Vagina (tissue), 2 donors: ENCODE data around the gene TMEM63B. TPM values are rescaled to one million over a fixed set of nuclear protein-coding genes. Genes with fewer than 3 reads are reported as not detected.

Source experiments
- DNase-seq, 2 donors: peaks; one replicate each; pipeline ENCODE4 v3.0.0-alpha.2; 2017; ENCODE audit errors: extremely low spot score in 2 of 2
- H3K27ac ChIP-seq: fragments of 200-600 bp; sonication (generic); one replicate; pipeline ENCODE4 v1.5.1; 2019
- H3K27me3 ChIP-seq: fragments of 200-600 bp; sonication (generic); one replicate; pipeline ENCODE4 v1.5.1; 2019
- H3K36me3 ChIP-seq, 2 donors: fragments of 200-600 bp; sonication (generic); one replicate each; pipeline ENCODE4 v1.5.1; 2017 to 2019
- H3K4me1 ChIP-seq: fragments of 200-600 bp; sonication (generic); one replicate; pipeline ENCODE4 v1.5.1; 2019
- H3K4me3 ChIP-seq, 2 donors: fragments of 200-600 bp; sonication (generic); 1 replicate in 1 of 2; 2 replicates in 1 of 2; pipeline ENCODE4 v1.5.1; 2016 to 2019
- H3K9me3 ChIP-seq: fragments of 200-600 bp; sonication (generic); one replicate; pipeline ENCODE4 v1.5.1; 2019
- CTCF ChIP-seq, 3 experiments: fragments of 450-650 bp in 2 of 3; fragments of 200-600 bp in 1 of 3; sonication (generic) in 1 of 3; IDR thresholded peaks; one replicate each; pipeline ENCODE4 v1.5.1; 2017 to 2019; ENCODE audit warnings: antibody characterized with exemption in 3 of 3, mild to moderate bottlenecking in 2 of 3, moderate library complexity in 2 of 3
- POLR2A ChIP-seq, 2 donors: fragments of 450-650 bp; IDR thresholded peaks; one replicate each; pipeline ENCODE4 v1.6.1; 2017; ENCODE audit warnings: antibody characterized with exemption in 2 of 2, mild to moderate bottlenecking in 2 of 2, moderate library complexity in 2 of 2
- POLR2AphosphoS5 ChIP-seq, 2 donors: sonication (generic); formaldehyde crosslinking; IDR thresholded peaks; one replicate each; pipeline ENCODE4 v1.9.0; 2017; ENCODE audit warnings: antibody characterized with exemption in 2 of 2, mild to moderate bottlenecking in 2 of 2, low read depth in 1 of 2; ENCODE audit not compliant: insufficient read depth in 1 of 2
- intact Hi-C: fragments of 100-400 bp; cut with DNase I; formaldehyde crosslinking; loops from one replicate; pipeline ENCODE4 v1.15.1; 2023
- total RNA-seq: library from RNA; depleted of rRNA; stranded (reverse); fragments of >200 nt; gene quantifications from one replicate; pipeline ENCODE4 v1.2.3, GENCODE V29; 2016

The TMEM63B gene
- total RNA-seq, 1 donor from 2014 or later = 32.4 TPM

GRCh38 chr6:44117397-44118128 lies 9.8 kb upstream of the TMEM63B start:
- Histone ChIP-seq H3K4me3 (no peak overlapping the region), H3K36me3 (peaks cover 0 to 19% of the 10 kb centered on the region in 2 donors), H3K4me1 (peaks cover 68% of the 10 kb centered on the region), H3K27me3 (no peaks in the 10 kb centered on the region), H3K9me3 (no peaks in the 10 kb centered on the region), H3K27ac (peak overlapping the region; percentile 58)
- DNase-seq = no peak
- intact Hi-C loops = no loop called here
- no peak for TF ChIP-seq POLR2A (IDR thresholded peaks at IDR 0.05)
- no peak for TF ChIP-seq POLR2AphosphoS5 (IDR thresholded peaks at IDR 0.05; ENCODE audit: insufficient read depth in 1 of 2, low read depth in 1 of 2)

DNA sequence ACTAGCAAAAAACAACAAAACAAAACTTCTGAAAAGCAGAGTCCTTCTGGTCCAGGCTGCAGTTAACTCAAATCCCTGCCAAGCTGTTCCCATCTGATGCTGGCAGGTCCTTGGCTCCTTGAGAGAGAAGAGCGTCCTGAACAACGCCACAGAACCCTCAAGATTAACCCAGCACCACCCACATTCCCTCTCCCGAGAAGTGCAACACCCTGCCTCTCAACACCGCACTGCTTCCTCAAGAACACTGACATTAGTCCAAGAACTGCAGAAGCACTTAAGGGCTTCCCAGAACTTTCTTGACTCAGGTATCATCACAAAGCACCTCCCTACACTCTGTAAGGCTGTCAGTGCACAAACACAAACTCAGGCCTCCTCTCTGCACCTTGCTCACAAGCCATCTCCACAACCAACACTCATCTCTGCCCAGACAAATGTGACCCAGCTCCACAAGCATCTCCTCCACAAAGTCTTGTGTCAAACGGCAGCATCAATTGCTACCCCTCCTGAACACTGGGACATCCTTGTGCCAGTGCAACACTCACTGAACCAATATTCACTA lies 7.6 kb upstream of the TMEM63B start:
- TF ChIP-seq POLR2A (IDR thresholded peaks at IDR 0.05) = no peak
- TF ChIP-seq CTCF (IDR thresholded peaks at IDR 0.05) = no peak
- TF ChIP-seq POLR2AphosphoS5 (IDR thresholded peaks at IDR 0.05; ENCODE audit: insufficient read depth in 1 of 2, low read depth in 1 of 2) = no peak
- H3K9me3 ChIP-seq = no peaks in the 10 kb centered on the region
- no peak overlapping the region for H3K4me3 ChIP-seq
- H3K27ac ChIP-seq = no peak overlapping the region
- no peaks in the 10 kb centered on the region for H3K27me3 ChIP-seq
- peaks cover 89% of the 10 kb centered on the region for H3K4me1 ChIP-seq
- no peaks in the 10 kb centered on the region for H3K36me3 ChIP-seq
- DNase-seq = no peak
- intact Hi-C loops = no loop called here

GRCh38 chr6:44120692-44121443 lies 6.5 kb upstream of the TMEM63B start:
- H3K27me3 ChIP-seq = no peaks in the 10 kb centered on the region
- intact Hi-C loops = no loop called here
- DNase-seq = no peak
- no peak overlapping the region for H3K4me3 ChIP-seq
- H3K9me3 ChIP-seq = no peaks in the 10 kb centered on the region
- no peak overlapping the region for H3K27ac ChIP-seq
- no peaks in the 10 kb centered on the region for H3K36me3 ChIP-seq
- H3K4me1 ChIP-seq = peaks cover 96% of the 10 kb centered on the region
- TF ChIP-seq CTCF (IDR thresholded peaks at IDR 0.05) (no peak), POLR2AphosphoS5 (IDR thresholded peaks at IDR 0.05; ENCODE audit: insufficient read depth in 1 of 2, low read depth in 1 of 2) (no peak)

DNA sequence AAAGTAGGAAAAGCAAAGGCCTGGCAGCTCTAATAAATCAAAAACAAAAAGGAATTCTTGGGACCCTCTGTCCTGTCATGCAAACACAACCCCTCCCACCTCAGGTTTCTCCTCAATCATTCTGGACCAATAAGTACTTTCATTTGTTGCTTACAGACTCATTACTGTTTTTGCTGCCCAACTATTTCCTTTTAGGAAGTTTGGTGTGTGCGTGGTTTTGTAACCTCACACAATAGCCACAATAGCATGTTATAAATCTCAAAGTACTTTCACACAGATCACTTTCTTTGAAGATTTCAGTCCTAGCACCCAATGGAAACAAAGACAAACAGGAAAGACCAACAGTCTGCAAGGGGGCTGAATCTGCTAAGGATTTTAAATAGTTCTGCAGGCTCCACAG lies 4.6 kb upstream of the TMEM63B start:
- Histone ChIP-seq H3K27me3 (no peaks in the 10 kb centered on the region), H3K9me3 (no peaks in the 10 kb centered on the region), H3K4me3 (peak overlapping the region in 1 of 2 donors; percentile 2), H3K36me3 (no peaks in the 10 kb centered on the region), H3K27ac (peak overlapping the region; percentile 54), H3K4me1 (peaks cover 85% of the 10 kb centered on the region)
- peak in 1 of 2 donors; percentile 57 for TF ChIP-seq POLR2AphosphoS5 (IDR thresholded peaks at IDR 0.05; ENCODE audit: insufficient read depth in 1 of 2, low read depth in 1 of 2)
- TF ChIP-seq CTCF (IDR thresholded peaks at IDR 0.05) = no peak
- no peak for TF ChIP-seq POLR2A (IDR thresholded peaks at IDR 0.05)
- no peak for DNase-seq
- intact Hi-C loops = no loop called here

GRCh38 chr6:44123544-44123943 lies 3.8 kb upstream of the TMEM63B start:
- Histone ChIP-seq H3K27ac (peak overlapping the region; percentile 54), H3K36me3 (no peaks in the 10 kb centered on the region), H3K27me3 (no peaks in the 10 kb centered on the region), H3K9me3 (no peaks in the 10 kb centered on the region), H3K4me3 (no peak overlapping the region), H3K4me1 (peaks cover 85% of the 10 kb centered on the region)
- no peak for DNase-seq
- TF ChIP-seq POLR2AphosphoS5 (IDR thresholded peaks at IDR 0.05; ENCODE audit: insufficient read depth in 1 of 2, low read depth in 1 of 2) = no peak
- TF ChIP-seq CTCF (IDR thresholded peaks at IDR 0.05) = no peak
- no peak for TF ChIP-seq POLR2A (IDR thresholded peaks at IDR 0.05)
- intact Hi-C loops = no loop called here
